ENCODE measurements around the gene THSD7A.

The THSD7A gene

GRCh38 chr7:11667071-11667809 is 164.8 kb downstream of the THSD7A start:
- H4K12ac ChIP-seq (ENCODE audit: low read depth, low read length), result no peak overlapping the region
- no peak overlapping the region for H2AK5ac ChIP-seq (ENCODE audit: low read length)
- no peak overlapping the region for H3K4ac ChIP-seq (ENCODE audit: low read depth, low read length)
- H3K79me1 ChIP-seq (ENCODE audit: low read length), result no peaks in the 10 kb centered on the region
- WGBS (ENCODE audit: extremely low coverage, insufficient coverage, insufficient read length), result no CpG with 5 or more reads among the region's 7 CpGs
- no peak overlapping the region for H4K91ac ChIP-seq (ENCODE audit: low read depth, low read length)
- no peak overlapping the region for H3K14ac ChIP-seq (ENCODE audit: low read length)
- no peaks in the 10 kb centered on the region for H3K4me1 ChIP-seq (ENCODE audit: control insufficient read depth in 1 of 2, insufficient read depth in 2 of 2, low read length in 2 of 2)
- no peak overlapping the region for H2BK5ac ChIP-seq (ENCODE audit: low read depth, low read length, poor library complexity)
- no peak overlapping the region for H3K4me2 ChIP-seq (ENCODE audit: low read length)
- H3K9me3 ChIP-seq (ENCODE audit: insufficient read depth, low read depth, low read length), result no peaks in the 10 kb centered on the region
- H4K8ac ChIP-seq (ENCODE audit: low read depth, low read length), result no peak overlapping the region
- H3K9ac ChIP-seq (ENCODE audit: low read length), result no peak overlapping the region
- no peak overlapping the region for H2BK120ac ChIP-seq (ENCODE audit: insufficient read depth, low read length, poor library complexity)
- H3K27me3 ChIP-seq (ENCODE audit: insufficient read depth, low read length), result no peaks in the 10 kb centered on the region
- no peaks in the 10 kb centered on the region for H3K79me2 ChIP-seq (ENCODE audit: control insufficient read depth, insufficient read depth, low read length, poor library complexity)
- no peak overlapping the region for H3K18ac ChIP-seq (ENCODE audit: low read length)
- no peak overlapping the region for H2BK12ac ChIP-seq (ENCODE audit: low read length)
- no peak overlapping the region for H3K4me3 ChIP-seq (ENCODE audit: low read depth, low read length)
- no peak overlapping the region for H3K23ac ChIP-seq (ENCODE audit: low read length)
- no peak for DNase-seq
- H2AFZ ChIP-seq (ENCODE audit: insufficient read depth, low read length, poor library complexity), result no peak overlapping the region
- no peaks in the 10 kb centered on the region for H3K36me3 ChIP-seq (ENCODE audit: control insufficient read depth in 1 of 2, insufficient read depth in 2 of 2, low read length in 2 of 2)
- H3K27ac ChIP-seq (ENCODE audit: low read depth, low read length), result no peak overlapping the region

GRCh38 chr7:11665357-11665756 is 166.6 kb downstream of the THSD7A start:
- Histone ChIP-seq H3K79me2 (ENCODE audit: control insufficient read depth, insufficient read depth, low read length, poor library complexity) (no peaks in the 10 kb centered on the region), H3K79me1 (ENCODE audit: low read length) (no peaks in the 10 kb centered on the region), H3K36me3 (ENCODE audit: control insufficient read depth in 1 of 2, insufficient read depth in 2 of 2, low read length in 2 of 2) (no peaks in the 10 kb centered on the region), H3K9ac (ENCODE audit: low read length) (no peak overlapping the region), H2AFZ (ENCODE audit: insufficient read depth, low read length, poor library complexity) (no peak overlapping the region), H3K14ac (ENCODE audit: low read length) (no peak overlapping the region), H3K4ac (ENCODE audit: low read depth, low read length) (no peak overlapping the region), H3K27me3 (ENCODE audit: insufficient read depth, low read length) (no peaks in the 10 kb centered on the region), H4K12ac (ENCODE audit: low read depth, low read length) (no peak overlapping the region), H4K91ac (ENCODE audit: low read depth, low read length) (no peak overlapping the region), H3K27ac (ENCODE audit: low read depth, low read length) (no peak overlapping the region), H3K4me3 (ENCODE audit: low read depth, low read length) (no peak overlapping the region), H3K9me3 (ENCODE audit: insufficient read depth, low read depth, low read length) (no peaks in the 10 kb centered on the region), H3K4me1 (ENCODE audit: control insufficient read depth in 1 of 2, insufficient read depth in 2 of 2, low read length in 2 of 2) (no peaks in the 10 kb centered on the region), H2AK5ac (ENCODE audit: low read length) (no peak overlapping the region), H3K4me2 (ENCODE audit: low read length) (no peak overlapping the region), H3K18ac (ENCODE audit: low read length) (no peak overlapping the region), H3K23ac (ENCODE audit: low read length) (no peak overlapping the region), H4K8ac (ENCODE audit: low read depth, low read length) (no peak overlapping the region), H2BK5ac (ENCODE audit: low read depth, low read length, poor library complexity) (no peak overlapping the region), H2BK12ac (ENCODE audit: low read length) (no peak overlapping the region), H2BK120ac (ENCODE audit: insufficient read depth, low read length, poor library complexity) (no peak overlapping the region)
- WGBS (ENCODE audit: extremely low coverage, insufficient coverage, insufficient read length), result no CpG with 5 or more reads among the region's 3 CpGs
- no peak for DNase-seq

GRCh38 chr7:11655642-11656041 is 176.4 kb downstream of the THSD7A start:
- H4K12ac ChIP-seq (ENCODE audit: low read depth, low read length), result no peak overlapping the region
- H4K91ac ChIP-seq (ENCODE audit: low read depth, low read length), result no peak overlapping the region
- H3K4me3 ChIP-seq (ENCODE audit: low read depth, low read length), result no peak overlapping the region
- H3K27ac ChIP-seq (ENCODE audit: low read depth, low read length), result no peak overlapping the region
- no peak overlapping the region for H3K18ac ChIP-seq (ENCODE audit: low read length)
- H3K9ac ChIP-seq (ENCODE audit: low read length), result no peak overlapping the region
- H2AFZ ChIP-seq (ENCODE audit: insufficient read depth, low read length, poor library complexity), result no peak overlapping the region
- H2AK5ac ChIP-seq (ENCODE audit: low read length), result no peak overlapping the region
- H3K4me1 ChIP-seq (ENCODE audit: control insufficient read depth in 1 of 2, insufficient read depth in 2 of 2, low read length in 2 of 2), result no peaks in the 10 kb centered on the region
- H4K8ac ChIP-seq (ENCODE audit: low read depth, low read length), result no peak overlapping the region
- no peak overlapping the region for H3K4ac ChIP-seq (ENCODE audit: low read depth, low read length)
- no peaks in the 10 kb centered on the region for H3K79me1 ChIP-seq (ENCODE audit: low read length)
- no peak for DNase-seq
- no CpG with 5 or more reads among the region's 1 CpG for WGBS (ENCODE audit: extremely low coverage, insufficient coverage, insufficient read length)
- no peak overlapping the region for H3K23ac ChIP-seq (ENCODE audit: low read length)
- H2BK5ac ChIP-seq (ENCODE audit: low read depth, low read length, poor library complexity), result no peak overlapping the region
- no peak overlapping the region for H2BK120ac ChIP-seq (ENCODE audit: insufficient read depth, low read length, poor library complexity)
- H3K9me3 ChIP-seq (ENCODE audit: insufficient read depth, low read depth, low read length), result no peaks in the 10 kb centered on the region
- no peaks in the 10 kb centered on the region for H3K36me3 ChIP-seq (ENCODE audit: control insufficient read depth in 1 of 2, insufficient read depth in 2 of 2, low read length in 2 of 2)
- no peaks in the 10 kb centered on the region for H3K79me2 ChIP-seq (ENCODE audit: control insufficient read depth, insufficient read depth, low read length, poor library complexity)
- no peak overlapping the region for H3K4me2 ChIP-seq (ENCODE audit: low read length)
- H3K27me3 ChIP-seq (ENCODE audit: insufficient read depth, low read length), result no peaks in the 10 kb centered on the region
- no peak overlapping the region for H3K14ac ChIP-seq (ENCODE audit: low read length)
- H2BK12ac ChIP-seq (ENCODE audit: low read length), result no peak overlapping the region

- H4K12ac ChIP-seq (ENCODE audit: low read depth, low read length), result no peak overlapping the region
- no peaks in the 10 kb centered on the region for H3K36me3 ChIP-seq (ENCODE audit: control insufficient read depth in 1 of 2, insufficient read depth in 2 of 2, low read length in 2 of 2)
- no peaks in the 10 kb centered on the region for H3K4me1 ChIP-seq (ENCODE audit: control insufficient read depth in 1 of 2, insufficient read depth in 2 of 2, low read length in 2 of 2)
- no peak overlapping the region for H4K91ac ChIP-seq (ENCODE audit: low read depth, low read length)
- no peak overlapping the region for H3K18ac ChIP-seq (ENCODE audit: low read length)
- no peaks in the 10 kb centered on the region for H3K27me3 ChIP-seq (ENCODE audit: insufficient read depth, low read length)
- no peak overlapping the region for H2AFZ ChIP-seq (ENCODE audit: insufficient read depth, low read length, poor library complexity)
- no peaks in the 10 kb centered on the region for H3K79me1 ChIP-seq (ENCODE audit: low read length)
- H2BK12ac ChIP-seq (ENCODE audit: low read length), result no peak overlapping the region
- no peak overlapping the region for H3K14ac ChIP-seq (ENCODE audit: low read length)
- no peak overlapping the region for H2BK5ac ChIP-seq (ENCODE audit: low read depth, low read length, poor library complexity)
- no peak overlapping the region for H3K9ac ChIP-seq (ENCODE audit: low read length)
- H3K4me2 ChIP-seq (ENCODE audit: low read length), result no peak overlapping the region
- H3K27ac ChIP-seq (ENCODE audit: low read depth, low read length), result no peak overlapping the region
- H4K8ac ChIP-seq (ENCODE audit: low read depth, low read length), result no peak overlapping the region
- no peaks in the 10 kb centered on the region for H3K9me3 ChIP-seq (ENCODE audit: insufficient read depth, low read depth, low read length)
- H3K4ac ChIP-seq (ENCODE audit: low read depth, low read length), result no peak overlapping the region
- no peak overlapping the region for H3K23ac ChIP-seq (ENCODE audit: low read length)
- no peak overlapping the region for H3K4me3 ChIP-seq (ENCODE audit: low read depth, low read length)
- DNase-seq, result no peak
- H2BK120ac ChIP-seq (ENCODE audit: insufficient read depth, low read length, poor library complexity), result no peak overlapping the region
- no peaks in the 10 kb centered on the region for H3K79me2 ChIP-seq (ENCODE audit: control insufficient read depth, insufficient read depth, low read length, poor library complexity)
- H2AK5ac ChIP-seq (ENCODE audit: low read length), result no peak overlapping the region
Observed at GRCh38 chr7:11655163-11655562, 176.8 kb downstream of the THSD7A start.

Data from trophoblast cell (in vitro differentiated cells and primary cell).